ENCODE results near the gene EFCAB8.
"Not testable (repeated sequence)": the region's sequence is repeated elsewhere in the genome, so short reads cannot be mapped to it uniquely, and the experiment has no call there.

The EFCAB8 gene

GRCh38 chr20:32914031-32914430, 55.3 kb downstream of the EFCAB8 start:
- no peak for DNase-seq

GRCh38 chr20:32917191-32917950, 58.6 kb downstream of the EFCAB8 start:
- no peak for DNase-seq

- no peak for DNase-seq
Observed at GRCh38 chr20:32918296-32918695, 59.6 kb downstream of the EFCAB8 start.

- DNase-seq = no peak
Observed at GRCh38 chr20:32918751-32919150, 60.0 kb downstream of the EFCAB8 start.

- no peak for DNase-seq
Observed at GRCh38 chr20:32920066-32920465, 61.3 kb downstream of the EFCAB8 start.

- DNase-seq = no peak
Observed at GRCh38 chr20:32920530-32921298, 62.0 kb downstream of the EFCAB8 start.

GRCh38 chr20:32922466-32922865, 63.7 kb downstream of the EFCAB8 start:
- DNase-seq = no peak

GRCh38 chr20:32924781-32925180, 66.1 kb downstream of the EFCAB8 start:
- DNase-seq = no peak

- no peak for DNase-seq
Observed at GRCh38 chr20:32925481-32926196, 66.9 kb downstream of the EFCAB8 start.

- no peak for DNase-seq
Observed at GRCh38 chr20:32929162-32929561, 70.4 kb downstream of the EFCAB8 start.

- DNase-seq = no peak
Observed at GRCh38 chr20:32930181-32930580, 71.5 kb downstream of the EFCAB8 start.

GRCh38 chr20:32930701-32931100, 72.0 kb downstream of the EFCAB8 start:
- no peak for DNase-seq

GRCh38 chr20:32934580-32934979, 75.9 kb downstream of the EFCAB8 start:
- no peak for DNase-seq

GRCh38 chr20:32941155-32941885, 82.6 kb downstream of the EFCAB8 start:
- DNase-seq = no peak

- no peak for DNase-seq
Observed at GRCh38 chr20:32943490-32944052, 84.8 kb downstream of the EFCAB8 start.

GRCh38 chr20:32945710-32946221, 87.0 kb downstream of the EFCAB8 start:
- DNase-seq = no peak

- DNase-seq = no peak
Observed at GRCh38 chr20:32946629-32947028, 87.9 kb downstream of the EFCAB8 start.

GRCh38 chr20:32950539-32950938, 91.8 kb downstream of the EFCAB8 start:
- not testable (repeated sequence) for DNase-seq

GRCh38 chr20:32957459-32957858, 98.7 kb downstream of the EFCAB8 start:
- no peak for DNase-seq

GRCh38 chr20:32958574-32958973, 99.9 kb downstream of the EFCAB8 start:
- no peak for DNase-seq

- DNase-seq = no peak
Observed at GRCh38 chr20:32959351-32960221, 100.9 kb downstream of the EFCAB8 start.

GRCh38 chr20:32960222-32960518, 101.4 kb downstream of the EFCAB8 start:
- no peak for DNase-seq

Measured in NCI-H1930 (cell line).